Astrocyte of the cerebellum (primary cell): ENCODE results near the gene TJAP1.

ENCODE experiments used
- DNase-seq: peaks from one replicate; pipeline ENCODE4 v3.0.0-alpha.2; 2011; ENCODE audit warnings: low read depth
- H3K4me3 ChIP-seq: 2 replicates; pipeline ENCODE4 v1.5.1; 2011; ENCODE audit warnings: mild to moderate bottlenecking, low read depth, low read length, moderate library complexity
- CTCF ChIP-seq: IDR thresholded peaks from 2 replicates; pipeline ENCODE4 v1.5.1; 2012; ENCODE audit warnings: low read length, low read depth, moderate library complexity, mild to moderate bottlenecking; ENCODE audit errors: missing control alignments
- in situ Hi-C: cut with HindIII; loops from 2 replicates; pipeline ENCODE4 v1.10.0; 2017; ENCODE audit warnings: low sequenced_read_pairs

TJAP1 gene

GRCh38 chr6:43475516-43475915 is 1.9 kb upstream of the TJAP1 start:
- in situ Hi-C loops = no loop called here
- no peak overlapping the region for H3K4me3 ChIP-seq
- TF ChIP-seq CTCF = no peak
- DNase-seq = no peak

GRCh38 chr6:43476746-43477145 is 624 bp upstream of the TJAP1 start:
- in situ Hi-C loops = no loop called here
- no peak for DNase-seq
- no peak for TF ChIP-seq CTCF
- H3K4me3 ChIP-seq = peak overlapping the region; percentile 68

- peak overlapping the region; percentile 68 for H3K4me3 ChIP-seq
- no peak for TF ChIP-seq CTCF
- DNase-seq = no peak
- in situ Hi-C loops = no loop called here
Observed at GRCh38 chr6:43478008-43478372, 620 bp downstream of the TJAP1 start.

GRCh38 chr6:43481075-43481474 is 3.7 kb downstream of the TJAP1 start:
- DNase-seq = no peak
- in situ Hi-C loops = no loop called here
- H3K4me3 ChIP-seq = no peak overlapping the region
- no peak for TF ChIP-seq CTCF

GRCh38 chr6:43481591-43482236 is 4.3 kb downstream of the TJAP1 start:
- TF ChIP-seq CTCF = no peak
- in situ Hi-C loops = no loop called here
- H3K4me3 ChIP-seq = no peak overlapping the region
- DNase-seq = no peak

- no peak overlapping the region for H3K4me3 ChIP-seq
- DNase-seq = no peak
- no peak for TF ChIP-seq CTCF
- in situ Hi-C loops = no loop called here
Observed at GRCh38 chr6:43488667-43489276, 11.4 kb downstream of the TJAP1 start.
